HG03039 (cell line): Measurements from ENCODE around the gene LPAR2.

Experiments used
- ATAC-seq: cut with Tn5 transposase; IDR thresholded peaks from one replicate; pipeline ENCODE4 v1.9.1; 2021; ENCODE audit warnings: mild to moderate bottlenecking, moderate library complexity; ENCODE audit not compliant: unreplicated experiment

The LPAR2 gene

GRCh38 chr19:19602136-19602712, 25.8 kb downstream of the LPAR2 start:
- no peak for ATAC-seq

GRCh38 chr19:19600793-19601330, 27.2 kb downstream of the LPAR2 start:
- ATAC-seq: no peak

- ATAC-seq: peak; percentile 13
Observed at GRCh38 chr19:19598728-19599451, 29.1 kb downstream of the LPAR2 start.

- peak; percentile 65 for ATAC-seq
Observed at GRCh38 chr19:19597809-19598306, 30.2 kb downstream of the LPAR2 start.

- ATAC-seq: no peak
Observed at GRCh38 chr19:19595171-19595701, 32.8 kb downstream of the LPAR2 start.

- no peak for ATAC-seq
Observed at GRCh38 chr19:19594381-19594780, 33.6 kb downstream of the LPAR2 start.

GRCh38 chr19:19592690-19593089, 35.3 kb downstream of the LPAR2 start:
- no peak for ATAC-seq

GRCh38 chr19:19591133-19591825, 36.7 kb downstream of the LPAR2 start:
- peak; percentile 46 for ATAC-seq

- ATAC-seq: no peak
Observed at GRCh38 chr19:19588546-19588945, 39.5 kb downstream of the LPAR2 start.

GRCh38 chr19:19587771-19588170, 40.2 kb downstream of the LPAR2 start:
- ATAC-seq: no peak

- ATAC-seq: no peak
Observed at GRCh38 chr19:19584356-19584755, 43.7 kb downstream of the LPAR2 start.

GRCh38 chr19:19582471-19582870, 45.5 kb downstream of the LPAR2 start:
- no peak for ATAC-seq

- no peak for ATAC-seq
Observed at GRCh38 chr19:19581391-19581790, 46.6 kb downstream of the LPAR2 start.

- no peak for ATAC-seq
Observed at GRCh38 chr19:19580418-19580817, 47.6 kb downstream of the LPAR2 start.

- ATAC-seq: no peak
Observed at GRCh38 chr19:19579533-19580361, 48.3 kb downstream of the LPAR2 start.

GRCh38 chr19:19578252-19578651, 49.8 kb downstream of the LPAR2 start:
- no peak for ATAC-seq

GRCh38 chr19:19575411-19575810, 52.6 kb downstream of the LPAR2 start:
- ATAC-seq: no peak
